ENCODE results near the gene NVL. TPM values are rescaled to one million over a fixed set of nuclear protein-coding genes. Genes with fewer than 3 reads are reported as not detected.

The NVL gene
- total RNA-seq, 1 donor from 2014 or later, result 18.7 TPM

GRCh38 chr1:224223819-224224714, 105.9 kb downstream of the NVL start:
- H3K9me3 Mint-ChIP-seq (ENCODE audit: low read depth), result no peaks in the 10 kb centered on the region
- TF ChIP-seq CTCF (IDR thresholded peaks at IDR 0.05), result no peak
- H3K36me3 Mint-ChIP-seq (ENCODE audit: low read depth), result peaks cover 12% of the 10 kb centered on the region
- H3K4me1 Mint-ChIP-seq (ENCODE audit: low read depth), result peaks cover 16% of the 10 kb centered on the region
- no peak for DNase-seq (ENCODE audit: low spot score)
- H3K4me3 Mint-ChIP-seq (ENCODE audit: unreplicated experiment), result no peak overlapping the region
- H3K27me3 Mint-ChIP-seq (ENCODE audit: low read depth), result no peaks in the 10 kb centered on the region
- H3K27ac Mint-ChIP-seq (ENCODE audit: unreplicated experiment), result peak overlapping the region; percentile 20

- H3K36me3 Mint-ChIP-seq (ENCODE audit: low read depth), result no peaks in the 10 kb centered on the region
- H3K9me3 Mint-ChIP-seq (ENCODE audit: low read depth), result no peaks in the 10 kb centered on the region
- TF ChIP-seq CTCF (IDR thresholded peaks at IDR 0.05), result no peak
- DNase-seq (ENCODE audit: low spot score), result no peak
- no peak overlapping the region for H3K4me3 Mint-ChIP-seq (ENCODE audit: unreplicated experiment)
- no peaks in the 10 kb centered on the region for H3K27me3 Mint-ChIP-seq (ENCODE audit: low read depth)
- no peak overlapping the region for H3K27ac Mint-ChIP-seq (ENCODE audit: unreplicated experiment)
- peaks cover 16% of the 10 kb centered on the region for H3K4me1 Mint-ChIP-seq (ENCODE audit: low read depth)
Observed at GRCh38 chr1:224219612-224220059, 110.3 kb downstream of the NVL start.

- TF ChIP-seq CTCF (IDR thresholded peaks at IDR 0.05), result no peak
- H3K27ac Mint-ChIP-seq (ENCODE audit: unreplicated experiment), result no peak overlapping the region
Observed at GRCh38 chr1:224219011-224219611, 110.9 kb downstream of the NVL start.

GRCh38 chr1:224217655-224218623, 112.0 kb downstream of the NVL start:
- no peak for TF ChIP-seq CTCF (IDR thresholded peaks at IDR 0.05)
- DNase-seq (ENCODE audit: low spot score), result no peak
- Mint-ChIP-seq H3K36me3 (ENCODE audit: low read depth) (no peaks in the 10 kb centered on the region), H3K4me1 (ENCODE audit: low read depth) (peaks cover 2% of the 10 kb centered on the region), H3K4me3 (ENCODE audit: unreplicated experiment) (no peak overlapping the region), H3K27me3 (ENCODE audit: low read depth) (no peaks in the 10 kb centered on the region), H3K9me3 (ENCODE audit: low read depth) (no peaks in the 10 kb centered on the region), H3K27ac (ENCODE audit: unreplicated experiment) (no peak overlapping the region)

More at GRCh38 chr1:224219011-224219611, 110.9 kb downstream of the NVL start:
- no peaks in the 10 kb centered on the region for H3K36me3 Mint-ChIP-seq (ENCODE audit: low read depth)
- H3K4me1 Mint-ChIP-seq (ENCODE audit: low read depth), result peaks cover 11% of the 10 kb centered on the region
- no peaks in the 10 kb centered on the region for H3K9me3 Mint-ChIP-seq (ENCODE audit: low read depth)
- DNase-seq (ENCODE audit: low spot score), result no peak
- no peaks in the 10 kb centered on the region for H3K27me3 Mint-ChIP-seq (ENCODE audit: low read depth)
- H3K4me3 Mint-ChIP-seq (ENCODE audit: unreplicated experiment), result no peak overlapping the region

Measured in chondrocyte (in vitro differentiated cells).